GM12878 (cell line): ENCODE results near the gene RPGRIP1. TPM values are rescaled to one million over a fixed set of nuclear protein-coding genes. Genes with fewer than 3 reads are reported as not detected.

Source experiments
- ATAC-seq: fragments of 200-7000 bp; cut with Tn5 transposase; 3 replicates; pipeline ENCODE4 v1.9.1; 2020; ENCODE audit warnings: mild to moderate bottlenecking, moderate library complexity
- BruUV-seq: library from RNA; stranded (reverse); fragments of 400-500 nt; replicated peaks from 2 replicates; lab custom pipeline; 2021; lab: Mats Ljungman, UMichigan
- CTCF ChIA-PET: fragments of 300-600 bp; sonication (Branson Sonifier 250); formaldehyde crosslinking; extraction: SDS; loops from one replicate; lab custom pipeline; 2021; ENCODE audit warnings: inconsistent platforms; lab: Yijun Ruan, JAX
- POLR2A ChIA-PET: fragments of 350-600 bp; formaldehyde crosslinking; extraction: SDS; loops from one replicate; lab custom pipeline; 2021; ENCODE audit warnings: inconsistent platforms; lab: Charles Lee
- RAD21 ChIA-PET: fragments of 300-600 bp; sonication (Branson Sonifier 250); formaldehyde crosslinking; loops from one replicate; lab custom pipeline; 2023; ENCODE audit warnings: antibody characterized with exemption; ENCODE audit not compliant: unreplicated experiment; lab: Charles Lee
- SMC1A ChIA-PET: fragments of 300-600 bp; sonication (Branson Sonifier 250); formaldehyde crosslinking; loops from one replicate; lab custom pipeline; 2023; ENCODE audit not compliant: unreplicated experiment, uncharacterized antibody; lab: Charles Lee
- DNase-seq: peaks from one replicate; pipeline ENCODE4 v3.0.0-alpha.2; 2011; ENCODE audit warnings: low read depth, low spot score
- FAIRE-seq: peaks from 3 replicates; lab custom pipeline; 2011; peaks lifted over from hg19 to GRCh38; lab: Jason Lieb, UNC
- H2AFZ ChIP-seq: 2 replicates; pipeline ENCODE4 v1.6.0; 2011; ENCODE audit warnings: low read depth, low read length, control low read depth; ENCODE audit not compliant: control insufficient read depth
- H3K27ac ChIP-seq: 2 replicates; pipeline ENCODE4 v1.5.1; 2011; ENCODE audit warnings: control low read depth; ENCODE audit not compliant: control insufficient read depth, insufficient read depth
- H3K27me3 ChIP-seq, 2 experiments: replicated peaks in 1 of 2; 2 replicates each; pipeline versions ENCODE4 v1.6.0 to v1.6.1; 2011; ENCODE audit warnings: low read length in 1 of 2; ENCODE audit not compliant: control insufficient read depth in 2 of 2, insufficient read depth in 2 of 2
- H3K36me3 ChIP-seq, 2 experiments: 2 replicates each; pipeline ENCODE4 v1.5.1; 2011; ENCODE audit warnings: low read length in 1 of 2; ENCODE audit not compliant: control insufficient read depth in 2 of 2, insufficient read depth in 2 of 2
- H3K4me1 ChIP-seq: 2 replicates; pipeline ENCODE4 v1.6.1; 2011; ENCODE audit warnings: mild to moderate bottlenecking, low read length, moderate library complexity, mixed read lengths; ENCODE audit not compliant: control insufficient read depth, insufficient read depth
- H3K4me2 ChIP-seq: 2 replicates; pipeline ENCODE4 v1.6.0; 2011; ENCODE audit warnings: control low read depth; ENCODE audit not compliant: control insufficient read depth, insufficient read depth
- H3K4me3 ChIP-seq: fragments of 200-600 bp; sonication (generic); 2 replicates; pipeline ENCODE4 v1.5.1; 2016
- H3K79me2 ChIP-seq: 2 replicates; pipeline ENCODE4 v1.6.0; 2011; ENCODE audit warnings: low read length; ENCODE audit not compliant: control insufficient read depth, insufficient read depth
- H3K9ac ChIP-seq: 2 replicates; pipeline ENCODE4 v1.8.0; 2011; ENCODE audit warnings: low read length, control low read depth, mixed read lengths; ENCODE audit not compliant: control insufficient read depth, insufficient read depth
- H3K9me3 ChIP-seq: replicated peaks from 3 replicates; pipeline ENCODE4 v1.5.1; 2011; ENCODE audit warnings: mild to moderate bottlenecking, low read length; ENCODE audit not compliant: control insufficient read depth, insufficient read depth
- H4K20me1 ChIP-seq: 2 replicates; pipeline ENCODE4 v1.6.0; 2011; ENCODE audit not compliant: control insufficient read depth, insufficient read depth
- MEF2A ChIP-seq: IDR thresholded peaks from 2 replicates; pipeline ENCODE4 v1.6.1; 2011; ENCODE audit warnings: low read depth, mild to moderate bottlenecking, low read length, moderate library complexity; ENCODE audit not compliant: insufficient read depth
- MLLT1 ChIP-seq: fragments of 450-650 bp; IDR thresholded peaks from 2 replicates; pipeline ENCODE4 v1.6.1; 2016; ENCODE audit warnings: mild to moderate bottlenecking
- NFXL1 ChIP-seq: fragments of 450-650 bp; IDR thresholded peaks from 2 replicates; pipeline ENCODE4 v1.6.1; 2017; ENCODE audit warnings: antibody characterized with exemption, mild to moderate bottlenecking, borderline replicate concordance
- SIN3A ChIP-seq: IDR thresholded peaks from 2 replicates; pipeline ENCODE4 v1.6.1; 2012; ENCODE audit warnings: low read depth, low read length, improper control_type of control experiment
- ZBED1 ChIP-seq: IDR thresholded peaks from 2 replicates; pipeline ENCODE4 v1.6.1; 2016; ENCODE audit warnings: borderline replicate concordance
- in situ Hi-C: fragments of 300-500 bp; cut with MboI; formaldehyde crosslinking; loops from 9 replicates; pipeline ENCODE4 v1.14.3; 2018; ENCODE audit warnings: mixed read lengths
- intact Hi-C: fragments of 100-400 bp; cut with micrococcal nuclease; formaldehyde crosslinking; loops from one replicate; pipeline ENCODE4 v1.14.2; 2022; ENCODE audit not compliant: unreplicated experiment
- polyA plus RNA-seq, 11 experiments: library from polyadenylated mRNA; depleted of rRNA in 4 of 11; unstranded in 6 of 11; stranded (reverse) in 5 of 11; fragments of >200 nt; fragmentation: Nextera tagmentation in 4 of 11; fragmentation: Illumina TruSeq in 1 of 11; extraction: Ambion mirVana in 4 of 11; extraction: Trizol in 1 of 11; gene quantifications; 1 replicate in 1 of 11; 2 replicates in 10 of 11; pipeline versions ENCODE4 v1.2.1 to v1.2.3, GENCODE V29; 2011 to 2016; ENCODE audit warnings: inconsistent platforms in 2 of 11, missing spikeins in 2 of 11, low read depth in 1 of 11
- total RNA-seq, 4 experiments: library from RNA; depleted of rRNA in 3 of 4; stranded (reverse); fragments of >200 nt in 3 of 4; fragmentation: Illumina TruSeq in 1 of 4; extraction: Trizol in 1 of 4; gene quantifications; 2 replicates each; pipeline versions ENCODE4 v1.2.1 to v1.2.3, GENCODE V29; 2013 to 2021

The RPGRIP1 gene
- total and polyA plus RNA-seq, 10 of the 15 experiments (the other 5 are each of a cell fraction or from before 2014, with no cell fraction given), result 0.07 to 1.1 (median 0.30) TPM; not detected in 1

- Histone ChIP-seq H3K9ac (peak overlapping the region; percentile 59), H3K79me2 (no peaks in the 10 kb centered on the region)
- SMC1A ChIA-PET, result interaction anchor here (0.8 to 1.9 kb wide), 12 partner anchors 11 to 136 kb away, joined by 3 to 15 read pairs (median 4); partner anchors contain the start of gene SUPT16H
- TF ChIP-seq MEF2A (peak; percentile 77; the same call in 1 of the 2 replicates), ZBED1 (peak; percentile 72; the same call in 1 of the 2 replicates), NFXL1 (no peak), MLLT1 (no peak), SIN3A (0 out of 2 replicates have a peak, but pooled peaks have one; percentile 7)
- TF ChIP-seq, all 136 proteins: peak for 3
- H3K4me3 ChIP-seq, result peak overlapping the region; percentile 70
- peak overlapping the region; percentile 89 for H2AFZ ChIP-seq
- H3K27me3 ChIP-seq, result no peaks in the 10 kb centered on the region
- in situ Hi-C loops (no loop called here), intact Hi-C loops (loop anchor here (1.0 kb wide), 1 partner anchor 42 kb away; no protein-coding TSS in a partner anchor)
- no peaks in the 10 kb centered on the region for H4K20me1 ChIP-seq
- POLR2A ChIA-PET, result interaction anchor here (0.7 to 2.6 kb wide), 8 partner anchors 8 to 77 kb away, joined by 3 to 13 read pairs (median 4); no protein-coding TSS in a partner anchor
- no peaks in the 10 kb centered on the region for H3K9me3 ChIP-seq
- ATAC-seq, result peak; percentile 25
- peak overlapping the region; percentile 79 for H3K27ac ChIP-seq
- H3K4me2 ChIP-seq, result peak overlapping the region; percentile 95
- CTCF ChIA-PET, result interaction anchor here (0.7 to 1.4 kb wide), 4 partner anchors 9 to 191 kb away, joined by 3 to 6 read pairs (median 3); no protein-coding TSS in a partner anchor
- H3K4me1 ChIP-seq, result peaks cover 15% of the 10 kb centered on the region
- DNase-seq, result no peak
- RAD21 ChIA-PET, result interaction anchor here (0.7 to 2.8 kb wide), 11 partner anchors 9 to 240 kb away, joined by 3 to 18 read pairs (median 4); no protein-coding TSS in a partner anchor
- H3K36me3 ChIP-seq, result no peaks in the 10 kb centered on the region
- BruUV-seq, result TSS peak; percentile 99
- FAIRE-seq, result no peak
Measured at GRCh38 chr14:21308132-21308478, 28.2 kb downstream of the RPGRIP1 start.
